Jurkat, Clone E6-1 (cell line): ENCODE data around the gene CCDC93.

ENCODE experiments used
- DNase-seq: peaks from one replicate; pipeline ENCODE4 v3.0.0-alpha.2; 2011; ENCODE audit warnings: low read depth, low spot score
- H3K4me3 ChIP-seq: 2 replicates; pipeline ENCODE4 v1.5.1; 2011; ENCODE audit warnings: mild to moderate bottlenecking, low read length, control low read depth, moderate library complexity

The CCDC93 gene

DNA sequence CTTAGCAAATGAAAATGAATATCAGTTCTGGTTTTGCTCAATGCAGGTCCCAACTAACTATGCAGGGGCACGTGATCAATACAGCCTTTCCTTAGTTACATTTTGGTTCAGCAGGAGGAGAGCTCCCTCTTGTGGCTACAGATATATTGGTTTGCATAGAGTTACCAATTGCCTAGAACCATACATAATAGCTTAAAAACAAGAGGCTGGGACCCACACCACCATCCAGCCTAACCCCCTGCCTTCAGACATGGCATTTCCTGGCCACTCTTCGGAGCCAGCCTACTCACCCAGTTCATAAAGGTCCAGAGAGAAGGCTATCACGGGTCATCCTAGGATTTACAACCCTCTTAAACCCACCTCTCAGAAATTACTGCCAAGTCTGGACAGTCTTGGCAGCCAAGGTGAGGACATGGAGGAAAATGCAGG, 10.5 kb downstream of the CCDC93 start:
- peak; percentile 77 for DNase-seq
- no peak overlapping the region for H3K4me3 ChIP-seq

DNA sequence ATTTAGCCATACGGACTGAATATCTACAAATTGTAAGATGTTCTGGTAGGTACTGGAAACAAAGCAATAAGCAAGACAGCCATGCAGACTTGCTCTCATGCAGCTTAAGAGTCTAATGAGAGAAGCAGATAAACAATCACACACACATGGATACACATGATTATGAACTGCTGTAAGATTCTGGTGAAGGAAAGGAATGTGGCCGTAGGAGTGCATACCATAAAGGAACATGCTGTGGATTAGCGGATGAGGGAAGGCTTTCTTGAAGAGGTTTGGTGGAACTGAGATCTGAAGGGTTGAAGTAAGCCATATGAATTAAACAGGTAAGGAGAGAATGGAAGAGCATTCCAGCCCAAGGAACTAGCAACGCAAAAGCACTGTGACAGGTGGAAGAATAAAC, 13.8 kb downstream of the CCDC93 start:
- no peak for DNase-seq
- no peak overlapping the region for H3K4me3 ChIP-seq

DNA sequence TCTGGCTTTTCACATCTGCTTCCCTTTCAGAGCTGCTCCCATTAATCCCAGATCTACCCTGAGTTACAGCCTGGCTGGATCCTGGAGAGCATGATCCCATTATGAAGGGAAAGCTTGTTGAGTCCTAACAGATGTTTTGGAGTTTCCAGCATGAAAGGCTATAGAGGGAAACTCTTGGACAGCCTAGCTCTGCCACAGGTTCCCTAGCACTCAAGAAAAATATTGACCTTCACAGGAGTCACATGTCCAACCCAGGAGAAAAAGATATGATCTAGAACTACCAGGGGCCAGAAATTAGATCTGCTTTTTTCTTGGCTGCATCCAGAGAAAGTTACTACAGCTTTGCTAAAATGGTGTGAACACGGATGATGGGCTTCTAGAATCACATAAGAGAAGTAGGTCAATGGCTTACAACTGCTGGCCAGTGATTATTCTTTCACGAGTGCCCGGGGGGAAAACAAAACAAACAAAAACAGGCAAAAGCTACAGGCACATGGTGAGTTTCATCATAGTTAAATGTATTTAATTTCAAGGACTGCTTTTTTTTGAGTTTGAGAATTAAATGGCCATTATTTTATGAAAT, 15.9 kb downstream of the CCDC93 start:
- DNase-seq = no peak

DNA sequence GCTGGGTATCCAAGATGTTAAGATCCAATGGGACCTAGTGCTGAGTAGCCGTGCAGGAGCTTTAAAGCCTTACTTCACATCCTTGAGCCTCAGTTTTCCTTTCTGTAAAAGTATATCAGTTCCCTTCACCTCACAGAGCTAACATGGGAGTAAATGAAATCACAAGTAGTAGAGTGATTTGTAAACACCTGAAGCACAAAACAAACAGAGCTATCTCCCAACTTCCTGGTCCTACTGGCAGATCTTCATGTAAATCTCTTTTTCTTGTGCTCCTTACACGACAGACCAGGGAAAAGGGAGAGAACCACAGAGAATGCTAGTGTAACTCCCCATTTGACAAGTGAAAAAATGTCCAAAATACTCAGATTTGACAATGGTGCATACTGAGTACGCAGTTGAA, 17.3 kb downstream of the CCDC93 start:
- H3K4me3 ChIP-seq = no peak overlapping the region
- DNase-seq = no peak

More for the DNA sequence above, 15.9 kb downstream of the CCDC93 start:
- no peak overlapping the region for H3K4me3 ChIP-seq

DNA sequence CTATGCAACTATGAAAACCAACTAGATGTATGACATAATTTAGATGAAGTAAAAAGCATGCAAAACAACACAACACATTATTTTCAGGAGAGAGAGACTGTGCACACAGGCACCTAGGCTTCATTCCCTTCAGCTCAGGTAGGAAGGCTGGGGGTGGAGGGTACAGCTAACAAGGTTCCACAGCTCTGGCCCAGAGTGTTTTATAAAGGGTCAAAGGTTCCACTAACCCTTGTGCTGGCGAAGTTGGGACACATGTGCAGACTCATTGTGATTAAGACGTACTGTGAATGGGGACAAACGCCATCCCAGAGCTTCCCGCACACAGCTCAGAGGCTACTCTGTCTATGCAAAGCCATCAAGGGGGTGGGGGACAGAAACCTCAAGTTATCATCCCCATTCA, 19.1 kb downstream of the CCDC93 start:
- H3K4me3 ChIP-seq = no peak overlapping the region
- no peak for DNase-seq

DNA sequence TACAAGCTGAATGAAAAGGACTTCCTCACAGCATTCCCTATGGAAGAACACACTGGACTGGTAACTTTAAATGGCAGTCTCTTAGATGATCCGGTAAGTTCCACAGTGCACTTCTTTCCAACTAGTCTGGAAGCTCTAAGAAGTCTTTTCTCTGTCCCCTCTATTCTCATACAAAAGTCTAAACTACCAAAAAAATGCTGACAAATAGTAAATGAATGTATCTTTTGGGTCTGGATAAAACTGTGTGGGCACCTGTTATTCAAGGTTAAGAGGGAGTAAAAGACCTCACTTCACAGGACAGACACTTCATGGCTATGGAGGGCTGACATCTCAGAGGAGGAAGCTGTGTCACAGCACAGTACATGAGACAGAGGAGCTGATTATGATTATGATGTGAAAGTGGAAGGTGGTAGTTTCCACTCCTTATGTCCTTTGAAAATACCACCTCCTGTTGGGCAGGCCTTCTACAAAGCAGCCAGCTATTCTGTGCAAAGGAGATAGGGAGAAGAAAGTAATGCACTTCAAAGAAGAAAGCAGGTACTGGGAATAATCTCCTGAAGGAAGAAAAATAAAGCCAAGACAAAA, 23.9 kb downstream of the CCDC93 start:
- no peak for DNase-seq
- H3K4me3 ChIP-seq = no peak overlapping the region

DNA sequence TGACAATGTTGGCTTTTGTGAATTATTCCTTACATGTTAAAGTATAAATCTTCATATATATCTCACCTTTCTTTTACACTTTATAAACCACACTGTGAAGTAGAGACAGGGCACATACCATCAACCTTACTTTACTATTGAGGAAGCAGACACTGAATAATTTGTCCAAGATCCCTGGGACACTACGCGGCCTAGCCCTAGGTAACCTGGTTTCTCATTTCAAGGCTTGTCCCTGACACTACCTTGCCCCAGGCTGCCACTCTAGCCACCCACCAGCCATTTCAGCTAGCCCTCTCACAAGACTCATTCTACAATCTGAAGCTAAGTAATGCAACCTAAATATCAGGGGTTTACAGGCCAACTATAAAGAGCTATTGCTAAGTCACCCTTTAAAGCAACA, 26.7 kb downstream of the CCDC93 start:
- DNase-seq = no peak
- H3K4me3 ChIP-seq = no peak overlapping the region

DNA sequence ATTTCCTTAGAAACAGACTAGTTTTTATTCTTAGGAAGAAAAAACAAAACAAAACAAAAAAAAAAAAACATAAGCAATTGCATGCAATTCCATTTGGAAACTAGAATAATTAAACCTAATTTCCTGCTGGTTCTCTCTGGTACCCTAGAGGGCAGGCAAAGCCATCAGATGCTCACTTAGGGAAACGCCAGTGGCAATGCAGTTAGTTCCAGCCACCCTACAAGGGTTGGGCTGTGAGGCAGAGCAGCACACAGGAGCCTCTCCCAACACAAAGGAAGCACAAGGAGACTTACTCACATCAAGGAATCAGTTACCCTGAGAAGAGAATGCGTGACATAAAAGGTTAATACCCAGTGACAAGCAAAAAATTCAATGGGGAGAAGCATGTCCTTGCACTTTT, 28.8 kb downstream of the CCDC93 start:
- DNase-seq = no peak

DNA sequence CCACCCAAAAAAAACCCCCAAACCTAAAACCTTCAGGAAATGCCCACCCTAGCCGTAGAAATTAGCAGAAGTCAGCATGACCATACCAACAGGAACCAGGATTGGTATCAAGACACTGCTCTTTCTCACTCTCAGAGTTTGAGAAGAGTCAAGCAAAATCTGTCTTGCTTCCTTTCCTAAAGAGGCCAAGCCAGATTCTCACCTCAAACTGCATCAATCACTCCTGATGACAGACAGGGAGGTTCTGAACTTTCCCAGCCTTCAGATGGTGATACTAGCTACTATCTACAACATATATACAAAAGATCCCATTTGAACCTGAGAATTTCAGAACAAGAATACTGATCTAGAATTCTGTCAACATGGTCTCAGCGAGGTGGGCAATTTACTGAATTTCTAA, 29.7 kb downstream of the CCDC93 start:
- DNase-seq = no peak
- H3K4me3 ChIP-seq = no peak overlapping the region

More for the DNA sequence above, 28.8 kb downstream of the CCDC93 start:
- no peak overlapping the region for H3K4me3 ChIP-seq

DNA sequence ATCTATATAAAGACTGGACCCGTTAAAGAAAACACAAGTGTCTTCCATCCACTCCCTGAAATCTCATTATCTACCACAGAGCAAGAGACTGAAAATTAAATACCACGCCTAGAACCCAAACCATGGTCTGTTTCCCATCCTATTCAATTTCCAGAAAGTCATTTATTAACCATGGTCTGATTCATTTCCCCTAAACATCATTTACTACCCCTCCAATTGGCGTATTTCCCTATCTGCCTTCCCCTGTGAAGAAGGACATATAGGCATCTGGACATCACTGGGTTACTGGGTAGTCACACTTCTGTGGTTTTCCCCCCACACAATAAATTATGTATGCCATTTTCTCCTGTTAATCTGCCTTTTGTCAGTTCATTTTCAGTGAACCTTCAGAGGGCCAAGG, 30.8 kb downstream of the CCDC93 start:
- H3K4me3 ChIP-seq = no peak overlapping the region
- DNase-seq = no peak

DNA sequence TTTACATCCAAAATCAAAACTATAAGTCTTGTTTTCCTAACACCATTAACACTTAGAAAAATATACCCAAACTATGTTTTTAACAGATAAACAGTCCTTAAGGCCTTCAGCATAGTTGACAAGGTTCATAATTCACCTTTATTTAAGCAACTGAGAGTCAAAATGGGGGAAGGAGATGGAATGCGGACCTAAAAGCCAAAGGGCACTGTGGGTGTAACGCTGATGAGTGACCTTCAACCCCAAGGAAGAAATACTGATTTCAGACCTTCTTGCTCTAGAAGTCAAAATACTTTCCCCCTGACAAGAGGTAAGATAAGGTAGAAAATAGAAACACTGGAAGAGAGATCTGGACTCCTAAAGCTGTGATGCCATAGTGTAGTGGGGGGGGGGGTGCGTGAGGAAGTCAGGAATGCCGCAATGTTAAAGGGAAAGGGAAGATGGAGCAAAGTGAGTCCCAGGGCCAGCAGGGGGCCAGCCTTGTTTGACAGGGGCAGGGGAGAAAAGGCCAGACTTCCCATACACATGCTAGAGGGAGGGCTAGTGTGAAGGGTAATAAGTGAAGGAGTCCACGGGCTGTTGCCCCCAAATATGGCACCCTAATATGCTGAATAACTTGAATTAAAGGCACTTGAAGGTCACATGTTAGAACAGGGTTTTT, 31.4 kb downstream of the CCDC93 start:
- DNase-seq = no peak
- no peak overlapping the region for H3K4me3 ChIP-seq

DNA sequence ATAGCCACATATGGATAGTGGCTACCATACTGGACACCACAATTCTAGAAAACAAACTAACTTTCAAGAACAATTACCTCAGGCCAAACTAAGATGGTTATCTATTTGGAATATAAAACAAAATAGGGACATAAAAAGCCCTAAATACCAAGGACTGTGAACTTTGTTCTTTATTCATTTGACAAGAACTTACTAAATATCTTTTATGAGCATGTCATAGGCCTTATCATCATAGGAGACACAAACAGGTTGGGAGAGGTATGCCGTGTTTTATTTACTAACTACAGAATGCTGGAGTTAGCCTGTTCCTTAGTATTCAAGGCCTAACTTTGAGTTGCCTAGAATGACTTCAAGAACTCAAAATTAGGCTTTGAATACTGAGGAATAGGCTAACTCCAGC, 32.1 kb downstream of the CCDC93 start:
- H3K4me3 ChIP-seq = no peak overlapping the region
- no peak for DNase-seq

DNA sequence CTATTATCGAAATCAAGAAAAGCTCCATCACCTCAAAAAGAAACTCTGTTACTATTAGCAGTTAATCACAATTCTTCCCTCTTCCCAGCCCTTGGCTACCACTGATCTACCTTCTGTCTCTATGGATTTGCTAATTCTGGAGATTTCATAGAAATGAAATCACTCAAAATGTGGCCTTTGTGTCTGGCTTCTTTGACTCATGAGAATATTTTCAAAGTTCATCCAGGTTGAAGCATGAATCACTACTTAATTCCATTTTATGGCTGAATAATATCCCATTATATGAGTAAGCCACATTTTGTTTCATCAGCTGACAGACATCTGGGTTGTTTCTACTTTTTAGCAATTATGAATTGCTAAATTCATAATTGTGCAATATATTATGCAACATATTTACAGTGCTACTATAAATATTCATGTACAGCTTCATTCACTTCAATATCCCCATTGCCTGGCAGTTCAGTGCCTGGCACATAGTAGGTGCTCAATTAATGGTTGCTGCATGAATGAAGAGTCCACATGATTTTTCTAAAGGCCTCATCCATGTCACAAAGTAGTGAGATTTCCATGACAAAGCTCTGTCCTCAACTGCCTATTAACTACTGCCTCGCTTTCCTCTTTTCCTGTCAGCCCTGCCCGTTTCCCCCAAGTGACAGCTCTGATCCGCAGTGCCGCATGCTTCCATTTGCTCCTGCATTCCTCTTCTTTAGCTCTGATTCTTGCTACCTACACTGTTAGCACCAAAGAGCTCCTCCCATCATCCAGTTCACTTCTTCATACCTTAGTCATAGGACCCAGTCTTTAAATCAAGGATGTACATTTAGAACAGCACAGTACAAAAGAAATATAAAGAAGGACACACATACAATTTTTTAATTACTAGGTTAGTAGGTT, 32.8 kb downstream of the CCDC93 start:
- DNase-seq = no peak
- H3K4me3 ChIP-seq = no peak overlapping the region

DNA sequence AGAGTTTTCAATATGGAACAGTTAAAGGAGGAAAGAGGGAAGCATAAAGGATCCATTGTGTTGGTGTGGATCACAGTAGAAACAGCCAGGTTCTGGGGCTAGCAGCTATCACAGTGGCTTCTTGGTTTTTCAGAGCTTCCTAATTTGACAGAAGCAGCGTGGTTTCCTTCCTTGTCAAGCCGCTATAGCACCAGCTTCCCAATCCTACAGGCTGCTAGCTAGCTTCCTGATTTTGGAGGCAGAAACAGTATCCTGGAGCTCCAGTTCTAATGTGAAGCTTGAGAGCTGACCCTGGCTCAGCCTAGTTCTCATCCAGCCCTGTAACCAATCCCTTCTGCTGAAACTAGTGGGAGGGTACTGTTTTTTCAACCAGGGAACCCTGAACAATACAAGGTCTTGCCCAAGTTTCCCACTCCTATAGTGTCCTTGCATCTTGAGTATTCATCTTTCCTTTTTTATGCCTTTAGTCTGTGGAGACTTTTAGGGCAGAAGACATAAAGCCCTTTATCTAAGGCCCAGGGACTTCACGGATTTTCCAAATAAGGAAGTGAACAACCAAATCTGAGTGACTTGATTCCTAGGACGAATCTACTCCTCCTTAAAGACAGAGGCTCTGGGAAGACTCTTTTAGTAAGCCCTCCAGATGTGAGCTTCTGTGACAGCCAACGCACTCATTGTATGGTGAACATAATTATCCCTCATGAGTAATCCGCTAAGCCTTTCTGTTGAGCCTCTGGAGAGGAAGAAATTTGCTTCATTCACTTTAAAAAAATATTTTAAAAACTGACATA, 33.8 kb downstream of the CCDC93 start:
- H3K4me3 ChIP-seq = no peak overlapping the region
- no peak for DNase-seq

DNA sequence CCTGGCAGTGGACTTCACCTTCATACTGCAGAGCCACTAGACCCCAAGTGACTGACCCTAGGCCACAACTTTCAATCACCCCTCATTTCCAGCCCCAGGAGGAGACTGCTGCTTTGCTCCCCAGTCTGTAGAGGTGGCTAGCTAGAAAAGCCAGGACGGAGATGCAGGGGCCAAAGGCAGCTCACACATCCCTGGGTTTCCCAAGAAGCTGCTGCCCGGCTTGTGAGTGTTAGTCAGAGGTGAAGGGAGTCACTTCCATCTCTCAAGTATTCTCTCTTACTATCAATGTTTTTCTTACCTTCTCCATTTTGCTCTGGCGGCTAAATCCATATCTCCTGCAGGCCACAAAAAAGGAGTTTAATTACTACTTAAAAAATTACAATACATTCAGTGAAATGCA, 36.2 kb downstream of the CCDC93 start:
- DNase-seq = no peak

DNA sequence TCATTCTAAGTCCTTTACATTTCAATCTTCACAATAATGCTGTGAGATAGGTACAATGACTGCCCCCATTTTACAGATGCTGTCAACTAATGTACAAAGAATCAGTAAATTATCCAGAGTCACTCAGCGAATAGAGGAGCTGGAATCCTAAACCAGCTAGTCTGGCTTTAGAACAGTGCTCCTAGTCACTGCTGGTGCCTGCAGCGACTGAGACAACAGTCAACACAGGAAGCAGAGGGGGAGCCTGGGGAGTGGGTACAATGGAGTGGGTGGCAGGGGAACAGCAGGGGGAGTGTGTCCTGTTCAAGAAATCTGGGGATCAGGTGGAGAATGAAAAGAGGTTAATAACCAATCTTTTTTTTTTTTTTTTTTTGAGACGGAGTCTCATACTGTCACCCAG, 37.3 kb downstream of the CCDC93 start:
- DNase-seq = no peak
- no peak overlapping the region for H3K4me3 ChIP-seq

More for the DNA sequence above, 36.2 kb downstream of the CCDC93 start:
- H3K4me3 ChIP-seq = no peak overlapping the region

DNA sequence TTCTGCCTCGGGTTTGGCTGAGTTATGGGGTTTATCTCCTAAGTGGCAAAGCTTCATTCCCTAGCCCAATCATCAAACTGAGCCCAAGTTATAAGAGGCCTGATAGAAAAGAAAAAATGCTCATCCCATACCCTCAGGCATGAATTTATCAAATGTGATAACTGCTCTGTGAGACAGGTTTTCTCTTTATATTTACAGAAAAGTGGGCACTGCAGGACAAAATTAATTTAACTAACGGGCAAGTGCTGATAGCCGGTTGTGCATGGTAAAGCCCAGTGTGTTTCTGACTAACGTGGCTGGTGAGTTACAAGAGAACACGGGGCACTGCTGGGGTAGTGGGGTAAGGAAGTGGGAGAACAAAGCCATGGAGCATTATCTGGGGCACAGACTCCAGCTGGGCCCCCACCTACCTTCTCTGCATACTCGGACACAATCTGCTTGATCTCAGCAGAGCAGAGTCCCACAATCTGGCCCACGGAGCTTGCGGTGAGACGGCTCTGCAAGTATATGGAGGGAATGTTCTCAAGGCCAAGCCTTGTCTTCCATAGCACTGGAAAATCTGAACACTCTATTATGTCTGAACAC, 40.3 kb downstream of the CCDC93 start:
- no peak overlapping the region for H3K4me3 ChIP-seq
- DNase-seq = no peak

DNA sequence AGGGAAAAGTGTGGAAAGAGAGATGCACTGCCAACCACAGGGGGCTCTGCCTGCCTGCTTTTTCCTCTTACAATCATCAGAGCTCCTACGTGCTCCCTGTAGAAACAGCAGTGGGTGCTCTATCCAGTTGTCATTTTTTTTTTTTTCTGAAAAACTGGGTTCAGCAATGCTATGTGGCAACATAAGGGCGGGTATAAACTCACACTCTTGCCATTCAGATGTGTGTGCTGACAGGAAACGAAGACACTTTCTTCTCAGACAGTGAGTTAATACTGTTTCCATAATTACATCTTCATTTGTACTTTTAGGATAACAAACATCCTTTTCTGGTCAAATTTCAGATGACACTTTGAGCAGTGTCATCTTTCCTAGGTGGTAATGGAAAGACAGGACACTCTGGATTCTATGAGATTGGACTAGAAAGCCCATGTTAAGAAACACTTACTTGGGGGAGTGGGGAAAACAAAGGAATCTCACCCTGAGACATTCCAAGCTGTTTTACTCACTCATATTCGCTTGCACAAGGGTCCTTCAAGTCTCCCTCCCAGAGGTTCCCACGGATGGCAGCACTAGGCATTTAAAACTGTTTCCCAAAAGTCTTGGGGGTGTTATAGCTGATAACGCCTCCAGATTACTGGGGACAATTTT, 41.3 kb downstream of the CCDC93 start:
- no peak overlapping the region for H3K4me3 ChIP-seq
- no peak for DNase-seq
